AG09319 (cell line): ENCODE measurements around the gene GTF3C2.

Experiments
- DNase-seq: peaks from one replicate; pipeline ENCODE4 v3.0.0-alpha.2; 2010; ENCODE audit warnings: low read depth; ENCODE audit errors: extremely low read depth
- TF ChIP-seq, protein P1 (sequence below): IDR thresholded peaks from 2 replicates; pipeline ENCODE4 v1.5.1; 2011; ENCODE audit warnings: low read depth, mild to moderate bottlenecking, inconsistent platforms, low read length, moderate library complexity

GTF3C2 gene, protein sequence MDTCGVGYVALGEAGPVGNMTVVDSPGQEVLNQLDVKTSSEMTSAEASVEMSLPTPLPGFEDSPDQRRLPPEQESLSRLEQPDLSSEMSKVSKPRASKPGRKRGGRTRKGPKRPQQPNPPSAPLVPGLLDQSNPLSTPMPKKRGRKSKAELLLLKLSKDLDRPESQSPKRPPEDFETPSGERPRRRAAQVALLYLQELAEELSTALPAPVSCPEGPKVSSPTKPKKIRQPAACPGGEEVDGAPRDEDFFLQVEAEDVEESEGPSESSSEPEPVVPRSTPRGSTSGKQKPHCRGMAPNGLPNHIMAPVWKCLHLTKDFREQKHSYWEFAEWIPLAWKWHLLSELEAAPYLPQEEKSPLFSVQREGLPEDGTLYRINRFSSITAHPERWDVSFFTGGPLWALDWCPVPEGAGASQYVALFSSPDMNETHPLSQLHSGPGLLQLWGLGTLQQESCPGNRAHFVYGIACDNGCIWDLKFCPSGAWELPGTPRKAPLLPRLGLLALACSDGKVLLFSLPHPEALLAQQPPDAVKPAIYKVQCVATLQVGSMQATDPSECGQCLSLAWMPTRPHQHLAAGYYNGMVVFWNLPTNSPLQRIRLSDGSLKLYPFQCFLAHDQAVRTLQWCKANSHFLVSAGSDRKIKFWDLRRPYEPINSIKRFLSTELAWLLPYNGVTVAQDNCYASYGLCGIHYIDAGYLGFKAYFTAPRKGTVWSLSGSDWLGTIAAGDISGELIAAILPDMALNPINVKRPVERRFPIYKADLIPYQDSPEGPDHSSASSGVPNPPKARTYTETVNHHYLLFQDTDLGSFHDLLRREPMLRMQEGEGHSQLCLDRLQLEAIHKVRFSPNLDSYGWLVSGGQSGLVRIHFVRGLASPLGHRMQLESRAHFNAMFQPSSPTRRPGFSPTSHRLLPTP

DNA sequence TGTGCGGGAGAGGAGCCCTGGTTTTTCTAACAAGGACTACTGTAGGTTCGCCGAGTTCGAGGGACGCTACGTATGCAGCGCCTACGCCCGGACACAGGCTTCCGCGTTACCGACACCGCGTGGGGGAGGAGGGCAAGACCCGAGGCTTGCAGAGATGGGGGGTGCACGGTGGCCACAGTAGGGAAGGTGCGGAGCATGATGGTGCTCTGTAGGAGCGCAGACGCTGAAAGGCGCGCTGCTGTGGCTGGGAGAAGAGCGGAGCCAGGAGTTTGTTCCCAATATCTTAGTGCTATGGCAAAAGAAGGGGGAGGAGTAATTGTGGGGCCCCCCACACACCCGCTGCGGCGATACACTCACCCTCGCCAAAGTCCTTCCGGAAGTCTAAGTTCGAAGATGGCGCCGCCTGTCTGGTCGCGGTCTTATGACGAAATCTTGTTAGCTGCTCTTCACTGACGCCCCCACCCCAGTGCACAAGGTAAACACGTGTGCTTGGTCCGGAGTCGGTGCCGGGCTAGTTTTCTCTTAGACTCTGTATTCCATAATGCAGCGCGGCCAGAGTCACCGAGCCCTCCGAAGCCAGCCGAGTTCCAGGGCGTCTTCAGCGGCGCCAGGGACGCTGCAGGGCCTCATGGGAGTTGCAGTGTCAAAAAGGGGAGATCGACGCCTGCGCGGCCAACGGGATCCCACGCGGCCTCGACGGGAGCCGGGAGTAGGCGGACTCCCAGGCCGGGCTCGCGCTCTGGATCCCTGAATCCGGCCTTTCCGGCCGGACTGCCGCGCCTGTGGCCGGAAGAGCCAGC is at the start of gene GTF3C2:
GTF3C2 (minus strand) TSS at position 383 of the 800 bp plus-strand sequence. CDS start 13,210 bp downstream, outside the sequence.
- DNase-seq: peak; percentile 86
- TF ChIP-seq, protein P1, sequence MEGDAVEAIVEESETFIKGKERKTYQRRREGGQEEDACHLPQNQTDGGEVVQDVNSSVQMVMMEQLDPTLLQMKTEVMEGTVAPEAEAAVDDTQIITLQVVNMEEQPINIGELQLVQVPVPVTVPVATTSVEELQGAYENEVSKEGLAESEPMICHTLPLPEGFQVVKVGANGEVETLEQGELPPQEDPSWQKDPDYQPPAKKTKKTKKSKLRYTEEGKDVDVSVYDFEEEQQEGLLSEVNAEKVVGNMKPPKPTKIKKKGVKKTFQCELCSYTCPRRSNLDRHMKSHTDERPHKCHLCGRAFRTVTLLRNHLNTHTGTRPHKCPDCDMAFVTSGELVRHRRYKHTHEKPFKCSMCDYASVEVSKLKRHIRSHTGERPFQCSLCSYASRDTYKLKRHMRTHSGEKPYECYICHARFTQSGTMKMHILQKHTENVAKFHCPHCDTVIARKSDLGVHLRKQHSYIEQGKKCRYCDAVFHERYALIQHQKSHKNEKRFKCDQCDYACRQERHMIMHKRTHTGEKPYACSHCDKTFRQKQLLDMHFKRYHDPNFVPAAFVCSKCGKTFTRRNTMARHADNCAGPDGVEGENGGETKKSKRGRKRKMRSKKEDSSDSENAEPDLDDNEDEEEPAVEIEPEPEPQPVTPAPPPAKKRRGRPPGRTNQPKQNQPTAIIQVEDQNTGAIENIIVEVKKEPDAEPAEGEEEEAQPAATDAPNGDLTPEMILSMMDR: no peak

DNA sequence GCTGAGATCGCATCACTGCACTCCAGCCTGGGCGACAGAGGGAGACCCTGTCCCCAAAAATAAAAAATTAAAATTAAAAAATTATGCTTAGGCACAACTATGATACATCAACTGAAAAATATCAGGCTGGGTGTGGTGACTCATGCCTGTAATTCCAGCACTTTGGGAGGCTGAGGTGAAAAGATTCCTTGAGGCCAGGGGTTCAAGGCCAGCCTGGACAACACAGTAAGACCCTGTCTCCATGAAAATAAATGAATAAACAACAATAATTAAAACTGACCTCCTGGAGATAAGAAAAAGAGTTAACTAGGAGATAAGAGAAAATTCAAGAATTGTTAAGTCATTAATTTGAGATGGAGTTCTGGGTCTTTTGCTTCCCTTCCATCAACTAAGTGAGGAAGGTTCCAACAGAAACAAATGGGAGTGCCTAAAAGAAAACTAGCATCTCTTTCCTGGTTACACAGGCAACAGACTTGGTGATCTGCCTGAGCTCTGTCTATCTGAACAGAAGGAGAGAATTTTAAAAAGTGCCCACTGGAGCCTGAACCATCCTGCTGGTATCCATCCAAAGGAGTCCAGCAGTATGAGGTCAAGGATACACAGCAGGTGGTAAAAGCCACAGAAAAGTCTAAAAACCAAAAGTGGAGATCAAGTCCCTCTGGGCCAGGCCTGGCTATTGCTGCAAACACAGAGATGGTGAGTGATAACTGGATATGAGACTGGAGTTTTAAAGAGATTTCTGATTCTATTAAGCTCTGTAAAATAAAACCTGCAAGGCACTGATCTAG is 44.0 kb upstream of the GTF3C2 start:
- no peak for DNase-seq
- TF ChIP-seq, protein P1: no peak

DNA sequence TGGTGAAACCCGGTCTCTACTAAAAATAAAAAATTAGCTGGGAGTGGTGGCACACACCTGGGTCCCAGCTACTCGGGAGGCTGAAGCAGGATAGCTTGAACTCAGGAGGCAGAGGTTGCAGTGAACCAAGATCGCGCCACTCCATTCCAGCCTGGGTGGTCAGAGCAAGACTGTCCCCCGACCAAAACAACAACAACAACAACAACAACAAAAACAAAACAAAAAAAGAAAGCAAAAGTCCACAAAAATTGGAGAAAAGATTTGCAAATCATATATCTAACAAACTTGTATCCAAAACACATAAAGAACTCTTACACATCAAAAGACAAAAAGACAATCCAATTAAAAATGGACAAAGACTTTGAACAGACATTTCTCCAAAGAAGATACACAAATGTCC is 42.4 kb upstream of the GTF3C2 start:
- DNase-seq: no peak
- TF ChIP-seq, protein P1: no peak

DNA sequence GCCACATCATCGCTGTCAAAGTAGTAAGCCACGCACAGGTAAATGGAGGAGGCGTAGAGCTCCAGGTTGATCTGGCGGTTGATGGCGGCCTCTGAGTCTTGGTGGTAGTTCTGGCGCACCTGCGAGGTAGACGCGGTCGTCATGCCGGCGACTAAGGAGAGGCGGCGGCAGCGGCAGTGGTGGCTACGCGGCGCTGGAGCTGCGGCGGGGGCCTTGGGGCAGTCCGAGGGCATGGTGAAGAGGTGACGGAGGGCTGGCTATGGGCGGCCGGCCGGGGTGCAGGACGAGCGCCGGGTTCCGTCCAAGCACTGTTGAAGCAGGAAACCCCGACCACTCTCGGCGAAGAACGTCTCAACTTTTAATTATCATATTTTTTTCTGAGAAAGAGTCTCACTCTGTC is 36.7 kb upstream of the GTF3C2 start:
- TF ChIP-seq, protein P1: no peak
- DNase-seq: no peak

DNA sequence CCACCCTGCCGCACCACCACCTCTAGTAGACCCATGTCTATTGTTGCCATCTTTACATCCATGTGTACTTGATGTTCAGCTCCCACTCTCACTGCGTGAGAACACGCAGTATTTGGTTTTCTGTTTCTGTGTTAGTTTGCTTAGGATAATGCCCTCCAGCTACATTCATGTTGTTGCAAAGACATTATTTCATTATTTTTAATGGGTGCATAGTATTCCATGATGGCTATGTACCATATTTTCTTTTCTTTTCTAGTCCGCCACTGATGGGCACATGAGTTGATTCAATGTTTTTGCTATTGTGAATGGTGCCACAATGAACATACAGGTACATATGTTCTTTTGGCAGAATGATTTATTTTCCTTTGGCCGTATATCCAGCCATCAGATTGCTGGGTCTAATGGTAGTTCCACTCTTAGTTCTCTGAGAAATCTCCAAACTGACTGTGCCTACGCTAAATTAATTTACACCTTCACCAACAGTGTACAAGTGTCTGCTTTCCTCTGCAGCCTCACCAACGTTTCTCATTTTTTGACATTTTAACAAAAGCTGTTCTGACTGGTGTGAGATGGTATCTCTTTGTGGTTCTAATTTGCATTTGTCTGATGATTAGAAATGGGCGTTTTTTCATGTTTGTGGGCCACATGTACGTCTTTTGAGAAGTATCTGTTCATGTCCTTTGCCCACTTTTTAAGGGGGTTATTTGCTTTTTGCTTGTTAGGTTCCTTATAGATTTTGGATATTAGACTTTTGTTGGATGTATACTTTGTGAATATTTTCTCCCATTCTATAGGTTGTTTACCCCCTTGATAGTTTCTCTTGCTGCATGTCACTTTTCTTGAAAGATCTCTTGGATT is 34.5 kb upstream of the GTF3C2 start:
- no peak for DNase-seq
- TF ChIP-seq, protein P1: no peak
